ENCODE results near the gene CWF19L2.
"Not testable (repeated sequence)": the region's sequence is repeated elsewhere in the genome, so short reads cannot be mapped to it uniquely, and the experiment has no call there.

Gene CWF19L2

GRCh38 chr11:107457558-107458271 is at the start of gene CWF19L2:
Gene CWF19L2 (minus strand): TSS chr11:107457825. CDS start chr11:107457816, 9 bp downstream.
- DNase-seq = peak; percentile 95

- no peak for DNase-seq
Observed at GRCh38 chr11:107505647-107506225, 48.1 kb upstream of the CWF19L2 start.

- DNase-seq = no peak
Observed at GRCh38 chr11:107504981-107505380, 47.4 kb upstream of the CWF19L2 start.

- no peak for DNase-seq
Observed at GRCh38 chr11:107501713-107502112, 44.1 kb upstream of the CWF19L2 start.

GRCh38 chr11:107497371-107497770 is 39.7 kb upstream of the CWF19L2 start:
- not testable (repeated sequence) for DNase-seq

GRCh38 chr11:107496011-107496410 is 38.4 kb upstream of the CWF19L2 start:
- no peak for DNase-seq

GRCh38 chr11:107494055-107494454 is 36.4 kb upstream of the CWF19L2 start:
- DNase-seq = no peak

- DNase-seq = no peak
Observed at GRCh38 chr11:107493117-107493516, 35.5 kb upstream of the CWF19L2 start.

- no peak for DNase-seq
Observed at GRCh38 chr11:107490836-107491235, 33.2 kb upstream of the CWF19L2 start.

GRCh38 chr11:107482234-107482633 is 24.6 kb upstream of the CWF19L2 start:
- no peak for DNase-seq

- DNase-seq = no peak
Observed at GRCh38 chr11:107478922-107479321, 21.3 kb upstream of the CWF19L2 start.

GRCh38 chr11:107477820-107478219 is 20.2 kb upstream of the CWF19L2 start:
- no peak for DNase-seq

GRCh38 chr11:107473792-107474191 is 16.2 kb upstream of the CWF19L2 start:
- DNase-seq = no peak

GRCh38 chr11:107472966-107473365 is 15.3 kb upstream of the CWF19L2 start:
- no peak for DNase-seq

GRCh38 chr11:107468596-107468995 is 11.0 kb upstream of the CWF19L2 start:
- peak; percentile 4 for DNase-seq

GRCh38 chr11:107467696-107468095 is 10.1 kb upstream of the CWF19L2 start:
- DNase-seq = no peak

GRCh38 chr11:107466275-107466866 is 8.7 kb upstream of the CWF19L2 start:
- not testable (repeated sequence) for DNase-seq

GRCh38 chr11:107457205-107457557 is 444 bp downstream of the CWF19L2 start:
- no peak for DNase-seq

GRCh38 chr11:107453594-107454286 is 3.9 kb downstream of the CWF19L2 start:
- no peak for DNase-seq

- DNase-seq = no peak
Observed at GRCh38 chr11:107446822-107447431, 10.7 kb downstream of the CWF19L2 start.

- no peak for DNase-seq
Observed at GRCh38 chr11:107442715-107443215, 14.9 kb downstream of the CWF19L2 start.

GRCh38 chr11:107439586-107440167 is 17.9 kb downstream of the CWF19L2 start:
- DNase-seq = no peak

GRCh38 chr11:107438148-107438547 is 19.5 kb downstream of the CWF19L2 start:
- no peak for DNase-seq

All from NCI-H1105 (cell line).